Type B pancreatic cell (in vitro differentiated cells): Measurements from ENCODE around the gene CDC45. TPM values are rescaled to one million over a fixed set of nuclear protein-coding genes. Genes with fewer than 3 reads are reported as not detected.

ENCODE experiments used
- DNase-seq: peaks from one replicate; pipeline ENCODE4 v3.0.0; 2021; ENCODE audit warnings: mixed read lengths; ENCODE audit not compliant: unreplicated experiment; ENCODE audit errors: extremely low spot score
- H3K27ac Mint-ChIP-seq: 2 replicates; pipeline ENCODE4 v1.8.0; 2021; ENCODE audit warnings: mild to moderate bottlenecking, mixed read lengths
- H3K27me3 Mint-ChIP-seq: 2 replicates; pipeline ENCODE4 v1.8.0; 2021; ENCODE audit warnings: mixed read lengths
- H3K36me3 Mint-ChIP-seq: 2 replicates; pipeline ENCODE4 v1.8.0; 2021; ENCODE audit warnings: mixed read lengths
- H3K4me1 Mint-ChIP-seq: one replicate; pipeline ENCODE4 v1.8.0; 2021; ENCODE audit warnings: mixed read lengths; ENCODE audit not compliant: unreplicated experiment
- H3K4me3 Mint-ChIP-seq: 2 replicates; pipeline ENCODE4 v1.8.0; 2021; ENCODE audit warnings: mild to moderate bottlenecking, mixed read lengths
- H3K9me3 Mint-ChIP-seq: 2 replicates; pipeline ENCODE4 v1.8.0; 2021; ENCODE audit warnings: mixed read lengths
- CTCF ChIP-seq: fragments of 200-600 bp; sonication (generic); conservative IDR thresholded peaks from 2 replicates; pipeline ENCODE4 v1.5.0; 2021; ENCODE audit warnings: antibody characterized with exemption, mild to moderate bottlenecking
- total RNA-seq: library from RNA; stranded (reverse); gene quantifications from 2 replicates; pipeline ENCODE4 v1.2.1, GENCODE V29; 2021; ENCODE audit warnings: low replicate concordance

The CDC45 gene
- total RNA-seq, 1 donor from 2014 or later = 19.0 TPM

GRCh38 chr22:19556963-19557545 is 77.3 kb downstream of the CDC45 start:
- DNase-seq = no peak
- H3K27ac Mint-ChIP-seq = no peak overlapping the region
- H3K4me3 Mint-ChIP-seq = no peak overlapping the region
- H3K9me3 Mint-ChIP-seq = no peaks in the 10 kb centered on the region
- H3K4me1 Mint-ChIP-seq = no peaks in the 10 kb centered on the region
- no peak for TF ChIP-seq CTCF
- no peaks in the 10 kb centered on the region for H3K27me3 Mint-ChIP-seq
- no peaks in the 10 kb centered on the region for H3K36me3 Mint-ChIP-seq

GRCh38 chr22:19559324-19559811 is 79.6 kb downstream of the CDC45 start:
- TF ChIP-seq CTCF = no peak
- no peaks in the 10 kb centered on the region for H3K4me1 Mint-ChIP-seq
- no peak for DNase-seq
- no peaks in the 10 kb centered on the region for H3K36me3 Mint-ChIP-seq
- H3K9me3 Mint-ChIP-seq = no peaks in the 10 kb centered on the region
- H3K4me3 Mint-ChIP-seq = no peak overlapping the region
- no peaks in the 10 kb centered on the region for H3K27me3 Mint-ChIP-seq
- no peak overlapping the region for H3K27ac Mint-ChIP-seq

GRCh38 chr22:19559956-19560355 is 80.2 kb downstream of the CDC45 start:
- TF ChIP-seq CTCF = no peak
- Mint-ChIP-seq H3K36me3 (no peaks in the 10 kb centered on the region), H3K27me3 (no peaks in the 10 kb centered on the region), H3K27ac (no peak overlapping the region), H3K4me3 (no peak overlapping the region), H3K4me1 (no peaks in the 10 kb centered on the region), H3K9me3 (no peaks in the 10 kb centered on the region)
- DNase-seq = no peak

GRCh38 chr22:19565382-19566278 is 85.9 kb downstream of the CDC45 start:
- no peak for DNase-seq
- Mint-ChIP-seq H3K4me1 (no peaks in the 10 kb centered on the region), H3K27ac (no peak overlapping the region), H3K4me3 (no peak overlapping the region), H3K36me3 (no peaks in the 10 kb centered on the region), H3K27me3 (peaks cover 21% of the 10 kb centered on the region), H3K9me3 (no peaks in the 10 kb centered on the region)
- TF ChIP-seq CTCF = no peak

- no peaks in the 10 kb centered on the region for H3K9me3 Mint-ChIP-seq
- DNase-seq = no peak
- H3K27me3 Mint-ChIP-seq = peaks cover 26% of the 10 kb centered on the region
- no peak overlapping the region for H3K4me3 Mint-ChIP-seq
- no peak for TF ChIP-seq CTCF
- H3K27ac Mint-ChIP-seq = no peak overlapping the region
- no peaks in the 10 kb centered on the region for H3K4me1 Mint-ChIP-seq
- H3K36me3 Mint-ChIP-seq = no peaks in the 10 kb centered on the region
Measured at GRCh38 chr22:19566279-19567156, 86.8 kb downstream of the CDC45 start.
